Measurements from ENCODE around the gene ARFGAP1.

- TF ChIP-seq, protein P1, sequence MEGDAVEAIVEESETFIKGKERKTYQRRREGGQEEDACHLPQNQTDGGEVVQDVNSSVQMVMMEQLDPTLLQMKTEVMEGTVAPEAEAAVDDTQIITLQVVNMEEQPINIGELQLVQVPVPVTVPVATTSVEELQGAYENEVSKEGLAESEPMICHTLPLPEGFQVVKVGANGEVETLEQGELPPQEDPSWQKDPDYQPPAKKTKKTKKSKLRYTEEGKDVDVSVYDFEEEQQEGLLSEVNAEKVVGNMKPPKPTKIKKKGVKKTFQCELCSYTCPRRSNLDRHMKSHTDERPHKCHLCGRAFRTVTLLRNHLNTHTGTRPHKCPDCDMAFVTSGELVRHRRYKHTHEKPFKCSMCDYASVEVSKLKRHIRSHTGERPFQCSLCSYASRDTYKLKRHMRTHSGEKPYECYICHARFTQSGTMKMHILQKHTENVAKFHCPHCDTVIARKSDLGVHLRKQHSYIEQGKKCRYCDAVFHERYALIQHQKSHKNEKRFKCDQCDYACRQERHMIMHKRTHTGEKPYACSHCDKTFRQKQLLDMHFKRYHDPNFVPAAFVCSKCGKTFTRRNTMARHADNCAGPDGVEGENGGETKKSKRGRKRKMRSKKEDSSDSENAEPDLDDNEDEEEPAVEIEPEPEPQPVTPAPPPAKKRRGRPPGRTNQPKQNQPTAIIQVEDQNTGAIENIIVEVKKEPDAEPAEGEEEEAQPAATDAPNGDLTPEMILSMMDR (IDR thresholded peaks at IDR 0.05), result no peak
- TF ChIP-seq POLR2A (IDR thresholded peaks at IDR 0.05) (no peak), POLR2AphosphoS5 (IDR thresholded peaks at IDR 0.05; ENCODE audit: insufficient read depth in 1 of 2, low read depth in 1 of 2) (no peak)
Measured at GRCh38 chr20:63320616-63321147, 48.1 kb downstream of the ARFGAP1 start.

Measured in vagina (tissue), 2 donors.